Vagina (tissue), 2 donors: ENCODE measurements around the gene MPV17. TPM values are rescaled to one million over a fixed set of nuclear protein-coding genes. Genes with fewer than 3 reads are reported as not detected.

Experiments
- DNase-seq, 2 donors: peaks; one replicate each; pipeline ENCODE4 v3.0.0-alpha.2; 2017; ENCODE audit errors: extremely low spot score in 2 of 2
- H3K27ac ChIP-seq: fragments of 200-600 bp; sonication (generic); one replicate; pipeline ENCODE4 v1.5.1; 2019
- H3K27me3 ChIP-seq: fragments of 200-600 bp; sonication (generic); one replicate; pipeline ENCODE4 v1.5.1; 2019
- H3K36me3 ChIP-seq, 2 donors: fragments of 200-600 bp; sonication (generic); one replicate each; pipeline ENCODE4 v1.5.1; 2017 to 2019
- H3K4me1 ChIP-seq: fragments of 200-600 bp; sonication (generic); one replicate; pipeline ENCODE4 v1.5.1; 2019
- H3K4me3 ChIP-seq, 2 donors: fragments of 200-600 bp; sonication (generic); 1 replicate in 1 of 2; 2 replicates in 1 of 2; pipeline ENCODE4 v1.5.1; 2016 to 2019
- H3K9me3 ChIP-seq: fragments of 200-600 bp; sonication (generic); one replicate; pipeline ENCODE4 v1.5.1; 2019
- POLR2A ChIP-seq, 2 donors: fragments of 450-650 bp; IDR thresholded peaks; one replicate each; pipeline ENCODE4 v1.6.1; 2017; ENCODE audit warnings: antibody characterized with exemption in 2 of 2, mild to moderate bottlenecking in 2 of 2, moderate library complexity in 2 of 2
- POLR2AphosphoS5 ChIP-seq, 2 donors: sonication (generic); formaldehyde crosslinking; IDR thresholded peaks; one replicate each; pipeline ENCODE4 v1.9.0; 2017; ENCODE audit warnings: antibody characterized with exemption in 2 of 2, mild to moderate bottlenecking in 2 of 2, low read depth in 1 of 2; ENCODE audit not compliant: insufficient read depth in 1 of 2
- intact Hi-C: fragments of 100-400 bp; cut with DNase I; formaldehyde crosslinking; loops from one replicate; pipeline ENCODE4 v1.15.1; 2023
- total RNA-seq: library from RNA; depleted of rRNA; stranded (reverse); fragments of >200 nt; gene quantifications from one replicate; pipeline ENCODE4 v1.2.3, GENCODE V29; 2016
- TF ChIP-seq, protein P1 (sequence below), 3 experiments: fragments of 450-650 bp in 2 of 3; fragments of 200-600 bp in 1 of 3; sonication (generic) in 1 of 3; IDR thresholded peaks; one replicate each; pipeline ENCODE4 v1.5.1; 2017 to 2019; ENCODE audit warnings: antibody characterized with exemption in 3 of 3, mild to moderate bottlenecking in 2 of 3, moderate library complexity in 2 of 3

The MPV17 gene
- total RNA-seq, 1 donor from 2014 or later = 55.7 TPM

DNA sequence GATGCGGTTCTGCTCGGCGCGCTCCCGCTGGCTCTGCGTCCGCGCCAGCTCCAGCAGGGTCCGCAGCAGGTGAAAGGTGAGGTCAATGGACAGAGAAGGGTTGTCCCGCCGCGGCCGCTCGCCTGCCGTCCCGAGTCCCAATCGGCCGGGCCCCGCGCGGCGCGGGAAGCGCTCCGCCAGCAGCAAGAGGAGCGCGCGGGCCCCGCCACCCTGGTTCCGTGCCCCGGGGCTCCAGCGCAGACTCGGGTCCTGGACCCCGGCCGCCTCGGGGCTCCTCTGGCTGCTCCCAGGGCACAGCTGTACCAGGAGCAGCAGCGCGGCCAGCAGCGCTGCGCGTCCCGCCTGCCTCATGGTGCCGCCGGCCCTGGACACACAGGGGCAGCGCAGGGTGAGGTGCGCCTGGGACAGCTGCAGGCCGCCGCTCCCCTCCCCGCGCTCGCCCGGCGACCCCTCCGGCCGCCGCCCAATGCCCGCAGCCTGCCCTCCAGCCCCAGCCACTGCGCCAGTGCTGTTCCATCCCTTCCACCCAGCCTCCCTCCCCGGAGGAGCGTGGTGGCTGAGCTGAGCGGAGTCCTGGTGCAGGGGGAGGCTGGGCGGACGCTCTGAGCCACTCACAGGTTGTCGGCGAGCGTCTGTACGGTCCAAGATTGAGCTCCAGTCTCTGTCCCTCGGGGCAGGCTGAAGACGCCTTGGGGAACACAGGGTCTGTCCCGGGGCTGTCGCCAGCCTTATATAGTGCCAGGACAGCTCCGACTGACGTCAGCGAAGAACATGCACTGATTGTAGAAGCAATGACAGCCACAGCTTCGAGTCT is 15.1 kb downstream of the MPV17 start:
- Histone ChIP-seq H3K4me1 (peaks cover 23% of the 10 kb centered on the region), H3K27me3 (peaks cover 22% of the 10 kb centered on the region), H3K36me3 (peaks cover 0 to 13% of the 10 kb centered on the region in 2 donors), H3K4me3 (no peak overlapping the region), H3K9me3 (no peaks in the 10 kb centered on the region), H3K27ac (no peak overlapping the region)
- intact Hi-C loops = no loop called here
- DNase-seq = no peak
- TF ChIP-seq POLR2AphosphoS5 (IDR thresholded peaks at IDR 0.05; ENCODE audit: insufficient read depth in 1 of 2, low read depth in 1 of 2) (no peak), POLR2A (IDR thresholded peaks at IDR 0.05) (no peak)

DNA sequence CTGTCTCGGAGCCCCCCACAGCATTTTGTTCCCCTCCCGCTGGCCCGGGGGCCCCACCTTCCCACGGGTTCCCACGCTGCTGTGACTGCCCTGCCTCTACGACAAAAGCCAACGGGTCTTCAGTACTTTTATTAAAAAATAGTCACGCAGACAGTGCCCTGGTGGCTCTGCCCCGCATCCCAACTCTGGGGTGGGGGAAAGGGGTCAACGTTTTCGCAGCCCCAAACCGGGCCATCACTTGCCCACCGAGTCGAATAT is 15.7 kb downstream of the MPV17 start:
- TF ChIP-seq POLR2AphosphoS5 (IDR thresholded peaks at IDR 0.05; ENCODE audit: insufficient read depth in 1 of 2, low read depth in 1 of 2) (no peak), POLR2A (IDR thresholded peaks at IDR 0.05) (no peak)
- TF ChIP-seq, protein P1, sequence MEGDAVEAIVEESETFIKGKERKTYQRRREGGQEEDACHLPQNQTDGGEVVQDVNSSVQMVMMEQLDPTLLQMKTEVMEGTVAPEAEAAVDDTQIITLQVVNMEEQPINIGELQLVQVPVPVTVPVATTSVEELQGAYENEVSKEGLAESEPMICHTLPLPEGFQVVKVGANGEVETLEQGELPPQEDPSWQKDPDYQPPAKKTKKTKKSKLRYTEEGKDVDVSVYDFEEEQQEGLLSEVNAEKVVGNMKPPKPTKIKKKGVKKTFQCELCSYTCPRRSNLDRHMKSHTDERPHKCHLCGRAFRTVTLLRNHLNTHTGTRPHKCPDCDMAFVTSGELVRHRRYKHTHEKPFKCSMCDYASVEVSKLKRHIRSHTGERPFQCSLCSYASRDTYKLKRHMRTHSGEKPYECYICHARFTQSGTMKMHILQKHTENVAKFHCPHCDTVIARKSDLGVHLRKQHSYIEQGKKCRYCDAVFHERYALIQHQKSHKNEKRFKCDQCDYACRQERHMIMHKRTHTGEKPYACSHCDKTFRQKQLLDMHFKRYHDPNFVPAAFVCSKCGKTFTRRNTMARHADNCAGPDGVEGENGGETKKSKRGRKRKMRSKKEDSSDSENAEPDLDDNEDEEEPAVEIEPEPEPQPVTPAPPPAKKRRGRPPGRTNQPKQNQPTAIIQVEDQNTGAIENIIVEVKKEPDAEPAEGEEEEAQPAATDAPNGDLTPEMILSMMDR (IDR thresholded peaks at IDR 0.05) = no peak
- no peak for DNase-seq
- H3K9me3 ChIP-seq = no peaks in the 10 kb centered on the region

DNA sequence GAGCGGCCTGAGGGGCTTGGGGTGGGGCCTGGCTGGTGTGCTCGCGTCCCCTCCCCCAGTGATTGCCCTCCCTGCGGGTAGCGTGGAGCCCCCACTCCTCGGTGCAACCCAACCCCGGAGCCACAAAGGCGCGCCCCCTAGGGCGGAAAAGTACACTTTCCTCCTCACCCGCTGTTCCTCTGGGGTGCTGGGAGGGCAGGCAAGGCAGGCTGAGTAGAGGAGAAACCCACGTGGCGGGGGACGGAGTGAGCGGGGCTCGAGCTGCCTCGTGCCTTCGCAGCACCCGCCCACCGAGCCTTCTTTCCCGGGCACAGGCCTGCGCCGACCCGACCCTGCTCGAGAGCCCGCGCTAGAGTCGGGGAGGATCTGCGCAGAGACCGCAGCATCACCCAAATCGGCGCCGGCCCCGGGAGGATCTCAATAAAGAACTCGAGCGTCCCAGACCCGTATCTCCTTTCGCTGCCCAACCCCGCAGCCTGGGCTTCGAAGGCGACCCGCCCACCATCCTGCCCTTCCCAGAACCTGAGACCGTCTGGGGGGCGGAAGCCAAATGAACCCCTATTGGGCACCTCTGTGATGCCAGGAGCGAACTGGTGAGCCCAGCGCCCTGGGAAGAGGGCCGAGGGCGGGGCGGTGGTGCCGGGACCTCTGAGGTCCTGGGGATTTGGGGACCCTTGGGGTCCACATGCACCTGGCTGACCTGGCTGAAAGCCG is 16.2 kb downstream of the MPV17 start:
- H3K27ac ChIP-seq = no peak overlapping the region
- no peak for DNase-seq
- TF ChIP-seq POLR2A (IDR thresholded peaks at IDR 0.05) = no peak
- TF ChIP-seq, protein P1 (IDR thresholded peaks at IDR 0.05) = no peak
- TF ChIP-seq POLR2AphosphoS5 (IDR thresholded peaks at IDR 0.05; ENCODE audit: insufficient read depth in 1 of 2, low read depth in 1 of 2) = no peak
- H3K27me3 ChIP-seq = peaks cover 22% of the 10 kb centered on the region
- H3K36me3 ChIP-seq = peaks cover 0 to 12% of the 10 kb centered on the region in 2 donors
- no peaks in the 10 kb centered on the region for H3K9me3 ChIP-seq
- intact Hi-C loops = no loop called here
- H3K4me3 ChIP-seq = no peak overlapping the region
- peaks cover 23% of the 10 kb centered on the region for H3K4me1 ChIP-seq

More for the DNA sequence above, 15.7 kb downstream of the MPV17 start:
- intact Hi-C loops = no loop called here
- Histone ChIP-seq H3K4me3 (no peak overlapping the region), H3K4me1 (peaks cover 23% of the 10 kb centered on the region), H3K27ac (no peak overlapping the region), H3K36me3 (peaks cover 0 to 13% of the 10 kb centered on the region in 2 donors), H3K27me3 (peaks cover 22% of the 10 kb centered on the region)

DNA sequence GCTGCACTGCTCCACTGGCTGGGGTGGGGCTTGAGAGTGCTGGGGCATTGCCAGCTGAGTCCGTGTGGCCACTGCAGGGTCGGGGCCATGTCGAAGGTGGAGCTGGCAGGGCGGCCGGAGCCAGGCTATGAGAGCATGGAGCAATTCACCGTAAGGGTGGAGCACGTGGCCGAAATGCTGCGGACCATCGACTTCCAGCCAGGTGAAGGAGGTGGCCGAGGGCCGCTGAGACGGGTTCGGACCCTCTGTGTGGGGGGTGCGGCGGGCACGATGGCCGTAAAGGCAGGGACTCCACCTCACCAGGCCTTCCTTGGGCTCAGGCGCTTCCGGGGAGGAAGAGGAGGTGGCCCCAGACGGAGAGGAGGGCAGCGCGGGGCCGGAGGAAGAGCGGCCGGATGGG is 16.8 kb downstream of the MPV17 start:
- intact Hi-C loops = no loop called here
- no peak overlapping the region for H3K4me3 ChIP-seq
- peaks cover 22% of the 10 kb centered on the region for H3K27me3 ChIP-seq

DNA sequence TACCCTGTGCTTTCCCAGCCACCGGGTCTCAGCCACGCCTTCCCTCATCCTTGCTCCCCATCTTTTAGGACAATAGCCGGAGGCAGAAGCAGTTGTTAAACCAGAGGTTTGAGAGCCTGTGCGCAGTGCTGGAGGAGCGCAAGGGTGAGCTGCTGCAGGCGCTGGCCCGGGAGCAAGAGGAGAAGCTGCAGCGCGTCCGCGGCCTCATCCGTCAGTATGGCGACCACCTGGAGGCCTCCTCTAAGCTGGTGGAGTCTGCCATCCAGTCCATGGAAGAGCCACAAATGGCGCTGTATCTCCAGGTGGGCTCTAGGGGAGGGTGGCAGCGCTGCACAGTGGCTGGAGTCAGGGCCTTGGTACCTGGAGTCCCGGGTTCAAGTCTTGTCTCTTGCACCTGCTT is 17.4 kb downstream of the MPV17 start:
- H3K36me3 ChIP-seq = peaks cover 0 to 6% of the 10 kb centered on the region in 2 donors
- intact Hi-C loops = no loop called here
- peaks cover 23% of the 10 kb centered on the region for H3K4me1 ChIP-seq
- no peaks in the 10 kb centered on the region for H3K9me3 ChIP-seq
- no peak overlapping the region for H3K27ac ChIP-seq
- TF ChIP-seq, protein P1 (IDR thresholded peaks at IDR 0.05) = no peak
- TF ChIP-seq POLR2AphosphoS5 (IDR thresholded peaks at IDR 0.05; ENCODE audit: insufficient read depth in 1 of 2, low read depth in 1 of 2) (no peak), POLR2A (IDR thresholded peaks at IDR 0.05) (no peak)
- DNase-seq = no peak
- peaks cover 22% of the 10 kb centered on the region for H3K27me3 ChIP-seq
- H3K4me3 ChIP-seq = no peak overlapping the region

More for the DNA sequence above, 16.8 kb downstream of the MPV17 start:
- peaks cover 23% of the 10 kb centered on the region for H3K4me1 ChIP-seq
- no peak for DNase-seq
- no peak overlapping the region for H3K27ac ChIP-seq
- peaks cover 0 to 6% of the 10 kb centered on the region in 2 donors for H3K36me3 ChIP-seq
- TF ChIP-seq, protein P1 (IDR thresholded peaks at IDR 0.05) = no peak
- TF ChIP-seq POLR2AphosphoS5 (IDR thresholded peaks at IDR 0.05; ENCODE audit: insufficient read depth in 1 of 2, low read depth in 1 of 2) (no peak), POLR2A (IDR thresholded peaks at IDR 0.05) (no peak)
- H3K9me3 ChIP-seq = no peaks in the 10 kb centered on the region
